Sigmoid colon (tissue), 7 donors: ENCODE results near the gene HAAO. TPM values are rescaled to one million over a fixed set of nuclear protein-coding genes. Genes with fewer than 3 reads are reported as not detected.

Source experiments
- DNase-seq: peaks from one replicate; pipeline ENCODE4 v3.0.0-alpha.2; 2019
- H3K27ac ChIP-seq, 4 donors: fragments of 200-600 bp; sonication (generic); one replicate each; pipeline ENCODE4 v1.5.1; 2016 to 2019; ENCODE audit warnings: mild to moderate bottlenecking in 1 of 4
- H3K27me3 ChIP-seq, 3 donors: fragments of 200-600 bp; sonication (generic); one replicate each; pipeline ENCODE4 v1.5.1; 2019; ENCODE audit warnings: mild to moderate bottlenecking in 1 of 3
- H3K36me3 ChIP-seq, 4 donors: fragments of 200-600 bp; sonication (generic); one replicate each; pipeline ENCODE4 v1.5.1; 2016 to 2019
- H3K4me1 ChIP-seq, 4 donors: fragments of 200-600 bp; sonication (generic); one replicate each; pipeline ENCODE4 v1.5.1; 2017 to 2019
- H3K4me3 ChIP-seq, 4 donors: fragments of 200-600 bp; sonication (generic); one replicate each; pipeline ENCODE4 v1.5.1; 2017 to 2019; ENCODE audit warnings: mild to moderate bottlenecking in 2 of 4, moderate library complexity in 1 of 4
- H3K9me3 ChIP-seq, 4 donors: fragments of 200-600 bp in 3 of 4; sonication (generic) in 3 of 4; one replicate each; pipeline versions ENCODE4 v1.5.1 to v1.6.1; 2013 to 2019
- CTCF ChIP-seq, 4 experiments: fragments of 450-650 bp in 3 of 4; fragments of 200-600 bp in 1 of 4; IDR thresholded peaks; one replicate each; pipeline ENCODE4 v1.5.1; 2016 to 2019; ENCODE audit warnings: antibody characterized with exemption in 4 of 4, mild to moderate bottlenecking in 3 of 4, moderate library complexity in 2 of 4
- EP300 ChIP-seq, 4 donors: sonication (generic); formaldehyde crosslinking; IDR thresholded peaks; one replicate each; pipeline ENCODE4 v1.6.1; 2017; ENCODE audit warnings: antibody characterized with exemption in 4 of 4
- POLR2A ChIP-seq, 2 donors: fragments of 450-650 bp; IDR thresholded peaks; one replicate each; pipeline ENCODE4 v1.6.1; 2016; ENCODE audit warnings: antibody characterized with exemption in 2 of 2, mild to moderate bottlenecking in 2 of 2, moderate library complexity in 2 of 2
- POLR2AphosphoS5 ChIP-seq, 4 donors: sonication (generic); formaldehyde crosslinking; IDR thresholded peaks; one replicate each; pipeline ENCODE4 v1.6.1; 2017; ENCODE audit warnings: antibody characterized with exemption in 4 of 4
- WGBS, 2 donors: extraction: QIAGEN DNeasy Blood & Tissue Kit; methylation state at CpG; one replicate each; pipeline ENCODE4 v1.1.7; 2013; 5-methylcytosine and 5-hydroxymethylcytosine counted together
- intact Hi-C: fragments of 100-400 bp; cut with DNase I; formaldehyde crosslinking; loops from one replicate; pipeline ENCODE4 v1.15.1; 2023
- polyA plus RNA-seq, 3 donors: library from polyadenylated mRNA; stranded (reverse); fragments of 200-250 nt; gene quantifications; one replicate each; pipeline ENCODE4 v1.2.3, GENCODE V29; 2013
- total RNA-seq, 4 donors: library from RNA; depleted of rRNA; stranded (reverse); fragments of >200 nt; gene quantifications; one replicate each; pipeline ENCODE4 v1.1.0, GENCODE V29; 2016
- donor health status: healthy with polysubstance abuse.
- donor health status: Bipolar disorder and iron deficiency.
- donor health status: healthy.

HAAO gene
- total and polyA plus RNA-seq, 7 donors: 2.5 to 37.9 (median 5.6) TPM

DNA sequence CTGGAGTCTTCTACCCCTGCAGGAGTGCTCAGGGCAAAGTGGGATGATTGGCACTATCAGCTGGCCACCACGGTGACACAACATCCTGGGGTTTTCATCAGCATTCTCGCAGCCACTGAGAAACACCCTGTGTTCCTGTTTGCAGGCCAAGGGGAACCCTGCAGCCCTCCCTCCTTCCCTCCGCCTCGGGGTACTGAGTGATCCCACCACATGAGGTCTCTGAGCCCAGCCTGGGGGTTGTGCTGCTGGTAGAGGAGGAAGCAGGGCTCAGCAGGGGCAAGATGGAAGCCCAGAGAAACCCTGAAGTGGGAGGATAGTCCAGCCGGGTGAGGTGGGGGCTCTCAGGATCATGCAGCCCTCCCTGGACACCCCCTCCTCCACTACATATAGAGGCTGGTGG lies 28.3 kb downstream of the HAAO start, which contains the start of gene OXER1:
Gene OXER1 (minus strand): TSS at position 40 of the 400 bp plus-strand sequence. CDS start 73 bp downstream, outside the sequence.
- TF ChIP-seq CTCF (IDR thresholded peaks at IDR 0.05): no peak
- no peak for TF ChIP-seq EP300 (IDR thresholded peaks at IDR 0.05)
- TF ChIP-seq POLR2A (IDR thresholded peaks at IDR 0.05): no peak
- TF ChIP-seq POLR2AphosphoS5 (IDR thresholded peaks at IDR 0.05): no peak
- H3K27ac ChIP-seq: no peak within 1 kb of the TSS
- H3K4me3 ChIP-seq: no peak within 1 kb of the TSS
- H3K9me3 ChIP-seq: no peaks in the 10 kb centered on the region
- no peaks in the 10 kb centered on the region for H3K36me3 ChIP-seq
- 49 to 81% methylated on average over 5 of the region's 5 CpGs for WGBS, 2 donors
- peak; percentile 60 for DNase-seq
- no peaks in the 10 kb centered on the region for H3K27me3 ChIP-seq
- intact Hi-C loops: no loop called here
- H3K4me1 ChIP-seq: no peaks in the 10 kb centered on the region

DNA sequence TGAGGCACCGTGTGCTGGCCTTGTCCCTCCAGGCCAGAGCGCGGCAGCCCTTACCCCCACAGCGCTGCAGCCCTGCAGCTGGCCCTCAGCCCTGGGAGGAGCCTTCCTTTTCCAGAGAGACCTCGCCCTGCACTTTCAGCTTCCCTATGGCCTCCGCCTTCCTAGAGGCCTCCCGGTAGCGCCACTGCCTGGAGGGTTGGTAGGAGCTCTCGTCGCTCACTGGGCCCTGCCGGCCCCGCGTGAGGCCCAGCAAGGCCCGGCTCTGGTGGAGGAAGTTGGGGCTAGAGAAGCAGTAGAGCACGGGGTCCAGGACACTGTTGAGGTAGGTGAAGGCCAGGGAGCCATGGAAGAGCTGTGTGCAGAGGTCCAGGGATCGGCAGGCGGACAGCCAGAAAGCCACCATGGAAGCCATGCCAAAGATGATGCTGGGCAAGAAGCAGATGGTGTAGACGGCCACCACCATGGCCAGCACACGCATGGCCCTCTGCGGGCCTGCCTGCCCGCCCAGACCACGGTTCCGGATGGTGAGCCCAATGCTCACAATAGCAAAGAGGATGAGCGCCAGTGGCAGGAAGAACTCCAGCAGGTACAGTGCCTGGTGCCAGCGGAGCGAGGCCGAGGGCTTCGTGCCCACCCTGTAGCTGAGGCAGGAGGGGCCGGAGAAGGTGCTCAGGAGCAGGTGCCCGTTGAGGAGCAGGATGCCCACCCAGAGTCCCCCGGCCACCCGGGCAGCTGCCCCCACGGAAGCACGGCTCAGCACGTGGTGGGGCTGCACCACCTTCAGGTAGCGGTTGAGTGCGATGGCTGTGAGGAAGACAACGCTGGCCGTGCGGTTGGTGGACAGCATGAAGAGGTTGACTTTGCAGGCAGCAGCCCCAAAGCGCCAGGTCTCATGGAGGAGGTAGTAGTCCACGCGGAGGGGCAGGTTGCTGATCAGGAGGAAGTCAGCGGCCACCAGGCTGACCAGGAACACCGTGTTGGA lies 29.3 kb downstream of the HAAO start:
- no peaks in the 10 kb centered on the region for H3K36me3 ChIP-seq
- no peaks in the 10 kb centered on the region for H3K4me1 ChIP-seq
- TF ChIP-seq CTCF (IDR thresholded peaks at IDR 0.05): no peak
- no peak for TF ChIP-seq EP300 (IDR thresholded peaks at IDR 0.05)
- no peak for TF ChIP-seq POLR2AphosphoS5 (IDR thresholded peaks at IDR 0.05)
- no peak for TF ChIP-seq POLR2A (IDR thresholded peaks at IDR 0.05)
- H3K27me3 ChIP-seq: no peaks in the 10 kb centered on the region
- H3K27ac ChIP-seq: no peak overlapping the region
- WGBS, 2 donors: 96 to 97% methylated on average over 45 of the region's 45 CpGs
- intact Hi-C loops: no loop called here
- H3K4me3 ChIP-seq: no peak overlapping the region
- DNase-seq: peak; percentile 60
- H3K9me3 ChIP-seq: no peaks in the 10 kb centered on the region

DNA sequence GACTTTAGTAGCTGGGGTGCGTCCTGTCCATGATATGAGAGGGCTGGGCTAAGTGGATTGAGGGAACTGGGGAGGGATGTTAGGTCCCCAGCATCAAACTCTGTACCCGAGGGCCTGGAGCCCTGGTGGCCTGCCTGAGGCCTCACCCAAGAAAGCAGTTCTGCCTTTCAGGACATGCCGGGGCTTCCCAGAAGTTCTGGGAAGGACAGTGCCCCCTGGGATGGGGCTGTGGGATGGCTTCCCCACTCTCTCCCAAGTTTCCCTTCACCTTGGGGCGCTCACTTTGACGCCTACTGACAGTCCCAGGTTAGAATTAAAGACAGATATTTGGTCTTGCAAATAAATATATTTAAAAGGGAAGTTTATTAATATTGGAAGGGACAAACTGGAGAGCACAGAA lies 30.2 kb downstream of the HAAO start:
- no peak overlapping the region for H3K27ac ChIP-seq
- H3K36me3 ChIP-seq: no peaks in the 10 kb centered on the region
- intact Hi-C loops: no loop called here
- H3K4me3 ChIP-seq: no peak overlapping the region
- no peaks in the 10 kb centered on the region for H3K9me3 ChIP-seq
- WGBS, 2 donors: 92 to 94% methylated on average over 5 of the region's 5 CpGs
- TF ChIP-seq EP300 (IDR thresholded peaks at IDR 0.05) (no peak), CTCF (IDR thresholded peaks at IDR 0.05) (no peak), POLR2AphosphoS5 (IDR thresholded peaks at IDR 0.05) (no peak), POLR2A (IDR thresholded peaks at IDR 0.05) (no peak)
- no peaks in the 10 kb centered on the region for H3K4me1 ChIP-seq
- no peak for DNase-seq
- no peaks in the 10 kb centered on the region for H3K27me3 ChIP-seq

DNA sequence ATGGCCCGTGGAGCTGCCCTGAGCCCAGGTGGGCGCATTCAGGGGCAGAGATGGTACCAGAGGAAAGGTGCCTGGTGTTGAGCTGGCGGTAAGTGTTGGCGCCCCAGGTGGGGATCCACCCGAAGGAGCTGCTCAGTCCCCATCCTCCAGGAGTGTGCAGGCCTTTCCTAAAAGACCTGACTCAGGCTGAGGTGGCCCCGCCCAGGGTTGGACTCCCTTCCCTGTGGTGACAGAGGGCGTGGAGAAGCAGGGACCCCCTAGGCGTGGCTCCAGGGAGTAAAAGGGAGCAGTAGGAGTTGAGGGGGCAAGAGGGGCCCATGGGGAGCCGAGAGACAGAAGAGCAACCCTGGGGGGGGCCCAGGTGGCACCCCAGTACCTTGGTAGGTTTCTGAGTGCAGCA lies 30.8 kb downstream of the HAAO start:
- Histone ChIP-seq H3K4me1 (no peaks in the 10 kb centered on the region), H3K27ac (no peak overlapping the region), H3K27me3 (no peaks in the 10 kb centered on the region), H3K36me3 (no peaks in the 10 kb centered on the region), H3K4me3 (no peak overlapping the region), H3K9me3 (no peaks in the 10 kb centered on the region)
- peak; percentile 50 for DNase-seq
- 88 to 92% methylated on average over 9 of the region's 9 CpGs for WGBS, 2 donors
- TF ChIP-seq POLR2AphosphoS5 (IDR thresholded peaks at IDR 0.05): no peak
- intact Hi-C loops: no loop called here

DNA sequence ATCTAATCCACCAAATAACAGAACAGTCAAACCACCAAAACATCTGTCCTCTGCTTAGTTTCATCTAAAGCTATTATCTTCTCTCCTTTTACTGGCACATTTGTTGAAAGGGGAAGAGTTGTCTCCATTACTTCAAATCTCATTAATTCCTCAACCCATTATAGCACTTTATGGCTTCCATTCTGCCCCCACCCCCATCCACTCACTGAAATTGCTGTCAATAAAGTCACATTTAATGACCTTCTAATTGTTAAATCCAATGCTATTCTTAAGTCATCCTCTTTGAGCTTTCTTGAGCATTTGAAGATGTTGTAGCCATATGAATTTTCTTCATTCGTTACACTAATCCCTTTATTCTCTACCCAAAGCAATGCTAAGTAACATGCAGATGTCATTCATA lies 33.6 kb downstream of the HAAO start:
- WGBS, 2 donors: 91 to 95% methylated on average over 1 of the region's 1 CpG
- intact Hi-C loops: no loop called here
- no peaks in the 10 kb centered on the region for H3K27me3 ChIP-seq
- no peaks in the 10 kb centered on the region for H3K9me3 ChIP-seq
- H3K27ac ChIP-seq: no peak overlapping the region
- peaks cover 0 to 4% (median 0%) of the 10 kb centered on the region in 4 donors for H3K36me3 ChIP-seq
- peaks cover 0 to 9% (median 0%) of the 10 kb centered on the region in 4 donors for H3K4me1 ChIP-seq
- DNase-seq: no peak
- TF ChIP-seq CTCF (IDR thresholded peaks at IDR 0.05) (no peak), POLR2AphosphoS5 (IDR thresholded peaks at IDR 0.05) (no peak), EP300 (IDR thresholded peaks at IDR 0.05) (no peak), POLR2A (IDR thresholded peaks at IDR 0.05) (no peak)
- H3K4me3 ChIP-seq: no peak overlapping the region
